Osteoblast (primary cell): ENCODE measurements around the gene FHL5. TPM values are rescaled to one million over a fixed set of nuclear protein-coding genes. Genes with fewer than 3 reads are reported as not detected.
A peak's percentile ranks its signal among the peaks of the same experiment; 100 is the strongest.

Experiments
- DNase-seq: peaks from one replicate; pipeline ENCODE4 v3.0.0; 2011; ENCODE audit warnings: low spot score, mixed read lengths; ENCODE audit not compliant: insufficient read length; ENCODE audit errors: missing footprints
- H2AFZ ChIP-seq: 2 replicates; pipeline ENCODE4 v1.6.0; 2011; ENCODE audit warnings: mild to moderate bottlenecking, low read length
- H3K27ac ChIP-seq: 2 replicates; pipeline ENCODE4 v1.5.1; 2011; ENCODE audit warnings: mild to moderate bottlenecking, low read depth, low read length, moderate library complexity
- H3K27me3 ChIP-seq: 2 replicates; pipeline ENCODE4 v1.6.0; 2012; ENCODE audit warnings: mild to moderate bottlenecking, control low read depth, inconsistent platforms, low read length, moderate library complexity; ENCODE audit not compliant: insufficient read depth
- H3K36me3 ChIP-seq: 2 replicates; pipeline ENCODE4 v1.5.1; 2011; ENCODE audit warnings: mild to moderate bottlenecking, low read length, control low read depth, moderate library complexity; ENCODE audit not compliant: insufficient read depth
- H3K4me1 ChIP-seq: 2 replicates; pipeline ENCODE4 v1.5.1; 2011; ENCODE audit warnings: mild to moderate bottlenecking, low read length, control low read depth, moderate library complexity; ENCODE audit not compliant: insufficient read depth
- H3K4me2 ChIP-seq: 2 replicates; pipeline ENCODE4 v1.6.0; 2011; ENCODE audit warnings: mild to moderate bottlenecking, low read length; ENCODE audit not compliant: insufficient read depth
- H3K4me3 ChIP-seq: fragments of 200-600 bp; sonication (generic); 3 replicates; pipeline ENCODE4 v1.5.1; 2012; ENCODE audit warnings: mild to moderate bottlenecking, low read length, inconsistent platforms; ENCODE audit not compliant: insufficient read depth
- H3K79me2 ChIP-seq: 2 replicates; pipeline ENCODE4 v1.6.0; 2012; ENCODE audit warnings: mild to moderate bottlenecking, low read length, control low read depth, inconsistent platforms; ENCODE audit not compliant: insufficient read depth
- H3K9me3 ChIP-seq: 2 replicates; pipeline ENCODE4 v1.5.1; 2011; ENCODE audit warnings: low read depth, low read length, control low read depth
- H4K20me1 ChIP-seq: 2 replicates; pipeline ENCODE4 v1.6.0; 2012; ENCODE audit warnings: mild to moderate bottlenecking, low read length, control low read depth; ENCODE audit not compliant: insufficient read depth
- CTCF ChIP-seq: IDR thresholded peaks from 2 replicates; pipeline ENCODE4 v1.5.1; 2011; ENCODE audit warnings: mild to moderate bottlenecking, low read depth, low read length, moderate library complexity; ENCODE audit errors: extremely low read depth
- total RNA-seq: library from RNA; depleted of rRNA; stranded (reverse); fragments of >200 nt; gene quantifications from 2 replicates; pipeline ENCODE4 v1.2.3, GENCODE V29; 2012

Gene FHL5
- total RNA-seq, result not detected in 2 replicates

GRCh38 chr6:96562886-96563285 is at the start of gene FHL5:
Gene FHL5 (plus strand): TSS chr6:96563128. CDS start chr6:96603614, 40,486 bp downstream.
- Histone ChIP-seq H3K4me1 (no peaks in the 10 kb centered on the region), H3K27ac (no peak within 1 kb of the TSS), H3K79me2 (no peaks in the 10 kb centered on the region), H3K36me3 (no peaks in the 10 kb centered on the region), H2AFZ (peak within 1 kb of the TSS; percentile 68), H3K9me3 (no peaks in the 10 kb centered on the region), H3K4me2 (no peak within 1 kb of the TSS), H3K27me3 (no peaks in the 10 kb centered on the region), H3K4me3 (no peak within 1 kb of the TSS), H4K20me1 (no peaks in the 10 kb centered on the region)
- no peak for TF ChIP-seq CTCF
- DNase-seq, result no peak

- Histone ChIP-seq H3K9me3 (no peaks in the 10 kb centered on the region), H3K36me3 (peaks cover 9% of the 10 kb centered on the region), H4K20me1 (no peaks in the 10 kb centered on the region), H2AFZ (peak overlapping the region; percentile 98), H3K4me2 (peak overlapping the region; percentile 89), H3K27me3 (no peaks in the 10 kb centered on the region), H3K4me1 (peaks cover 16% of the 10 kb centered on the region), H3K4me3 (peak overlapping the region; percentile 96), H3K27ac (peak overlapping the region; percentile 97), H3K79me2 (peaks cover 29% of the 10 kb centered on the region)
- DNase-seq, result peak; percentile 32
- no peak for TF ChIP-seq CTCF
These were observed 42.5 kb upstream of the FHL5 start for GRCh38 chr6:96520171-96521115.

- DNase-seq, result no peak
- Histone ChIP-seq H3K4me1 (peaks cover 16% of the 10 kb centered on the region), H3K79me2 (peaks cover 29% of the 10 kb centered on the region), H3K4me3 (peak overlapping the region; percentile 96), H3K4me2 (peak overlapping the region; percentile 89), H3K9me3 (no peaks in the 10 kb centered on the region), H3K27me3 (no peaks in the 10 kb centered on the region), H2AFZ (peak overlapping the region; percentile 98), H4K20me1 (no peaks in the 10 kb centered on the region), H3K36me3 (peaks cover 17% of the 10 kb centered on the region), H3K27ac (peak overlapping the region; percentile 97)
- TF ChIP-seq CTCF, result no peak
These were observed 41.7 kb upstream of the FHL5 start for GRCh38 chr6:96521306-96521643.

GRCh38 chr6:96521644-96522464 is 41.1 kb upstream of the FHL5 start, which contains the start of gene UFL1:
Gene UFL1 (plus strand): TSS chr6:96521806. CDS start chr6:96521874, 68 bp downstream.
- Histone ChIP-seq H3K36me3 (peaks cover 19% of the 10 kb centered on the region), H3K4me3 (peak within 1 kb of the TSS; percentile 96)

More at GRCh38 chr6:96521644-96522464, 41.1 kb upstream of the FHL5 start, which contains the start of gene UFL1:
- no peaks in the 10 kb centered on the region for H4K20me1 ChIP-seq
- H3K79me2 ChIP-seq, result peaks cover 29% of the 10 kb centered on the region
- H3K9me3 ChIP-seq, result no peaks in the 10 kb centered on the region
- peak within 1 kb of the TSS; percentile 98 for H2AFZ ChIP-seq
- peak within 1 kb of the TSS; percentile 89 for H3K4me2 ChIP-seq
- H3K4me1 ChIP-seq, result peaks cover 16% of the 10 kb centered on the region
- DNase-seq, result peak; percentile 92
- H3K27me3 ChIP-seq, result no peaks in the 10 kb centered on the region
- TF ChIP-seq CTCF, result no peak
- H3K27ac ChIP-seq, result peak within 1 kb of the TSS; percentile 97
